ENCODE data around the gene NR2E1. TPM values are rescaled to one million over a fixed set of nuclear protein-coding genes. Genes with fewer than 3 reads are reported as not detected.

Gene NR2E1
- total RNA-seq, 1 experiment from 2014 or later: not detected

DNA sequence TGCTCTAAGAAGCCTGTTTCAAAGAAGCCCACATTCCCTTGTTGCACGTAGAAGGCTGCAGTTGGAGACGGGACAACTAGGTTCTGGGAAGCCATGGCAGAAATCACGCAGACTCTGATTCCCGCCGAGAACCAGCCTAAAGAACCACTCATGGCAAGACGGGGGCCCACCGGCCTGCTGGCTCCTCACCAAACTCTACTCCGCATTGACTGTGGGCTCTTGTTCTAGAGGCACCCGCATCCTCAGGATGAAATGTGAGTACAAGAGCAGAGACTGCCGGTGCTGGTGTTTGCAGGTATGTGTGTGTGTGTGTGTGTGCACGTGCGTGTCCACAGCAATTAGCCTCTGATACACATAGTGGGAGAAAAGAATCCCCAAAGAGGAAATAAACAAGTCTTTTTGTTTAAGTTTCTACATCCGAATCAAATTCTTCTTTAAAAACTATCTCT lies 42.3 kb upstream of the NR2E1 start:
- H3K36me3 ChIP-seq (ENCODE audit: low read depth): no peaks in the 10 kb centered on the region
- no peaks in the 10 kb centered on the region for H3K9me3 ChIP-seq (ENCODE audit: insufficient read depth, low read depth)
- DNase-seq: no peak
- no peaks in the 10 kb centered on the region for H3K27me3 ChIP-seq (ENCODE audit: insufficient read depth, low read depth)
- no peaks in the 10 kb centered on the region for H4K20me1 ChIP-seq (ENCODE audit: insufficient read depth)
- no peak overlapping the region for H3K27ac ChIP-seq
- H3K79me2 ChIP-seq (ENCODE audit: low read depth): no peaks in the 10 kb centered on the region
- intact Hi-C loops (cut with micrococcal nuclease; ENCODE audit: unreplicated experiment): no loop called here
- BruUV-seq (replicated peaks): no TSS peak
- H3K4me3 ChIP-seq: no peak overlapping the region
- no peak for TF ChIP-seq EZH2 (IDR thresholded peaks at IDR 0.05; ENCODE audit: low read depth)
- TF ChIP-seq, protein P1, sequence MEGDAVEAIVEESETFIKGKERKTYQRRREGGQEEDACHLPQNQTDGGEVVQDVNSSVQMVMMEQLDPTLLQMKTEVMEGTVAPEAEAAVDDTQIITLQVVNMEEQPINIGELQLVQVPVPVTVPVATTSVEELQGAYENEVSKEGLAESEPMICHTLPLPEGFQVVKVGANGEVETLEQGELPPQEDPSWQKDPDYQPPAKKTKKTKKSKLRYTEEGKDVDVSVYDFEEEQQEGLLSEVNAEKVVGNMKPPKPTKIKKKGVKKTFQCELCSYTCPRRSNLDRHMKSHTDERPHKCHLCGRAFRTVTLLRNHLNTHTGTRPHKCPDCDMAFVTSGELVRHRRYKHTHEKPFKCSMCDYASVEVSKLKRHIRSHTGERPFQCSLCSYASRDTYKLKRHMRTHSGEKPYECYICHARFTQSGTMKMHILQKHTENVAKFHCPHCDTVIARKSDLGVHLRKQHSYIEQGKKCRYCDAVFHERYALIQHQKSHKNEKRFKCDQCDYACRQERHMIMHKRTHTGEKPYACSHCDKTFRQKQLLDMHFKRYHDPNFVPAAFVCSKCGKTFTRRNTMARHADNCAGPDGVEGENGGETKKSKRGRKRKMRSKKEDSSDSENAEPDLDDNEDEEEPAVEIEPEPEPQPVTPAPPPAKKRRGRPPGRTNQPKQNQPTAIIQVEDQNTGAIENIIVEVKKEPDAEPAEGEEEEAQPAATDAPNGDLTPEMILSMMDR (conservative IDR thresholded peaks at IDR 0.05): no peak
- POLR2A ChIA-PET (ENCODE audit: unreplicated experiment): no interaction called here
- peaks cover 9% of the 10 kb centered on the region for H3K4me1 ChIP-seq (replicated peaks; ENCODE audit: insufficient read depth)
- H3K9me2 ChIP-seq (ENCODE audit: insufficient read depth): no peaks in the 10 kb centered on the region
- H3K4me2 ChIP-seq: no peak overlapping the region
- CTCF ChIA-PET: no interaction called here
- H2AFZ ChIP-seq: no peak overlapping the region
- H3F3A ChIP-seq (ENCODE audit: insufficient read depth, low read depth): no peaks in the 10 kb centered on the region

DNA sequence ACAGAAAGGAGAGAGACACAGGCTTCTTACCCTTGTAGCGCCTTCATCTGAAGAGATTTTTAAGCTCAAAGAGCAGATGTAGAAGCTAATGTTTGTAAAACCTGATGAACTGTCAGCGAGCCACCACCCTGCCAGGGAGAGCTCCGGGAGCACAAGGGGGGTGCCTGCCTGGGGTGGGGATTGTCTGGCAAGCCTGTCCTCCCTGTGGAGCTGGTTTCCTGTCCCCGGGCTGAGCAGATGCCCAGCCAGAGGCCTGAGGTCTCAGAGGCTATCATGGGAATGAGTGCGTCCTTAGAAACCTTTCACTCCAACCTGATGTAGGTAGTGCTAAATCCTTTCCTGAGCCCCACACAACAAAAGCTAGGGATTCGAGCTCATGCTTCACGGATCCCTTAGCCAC lies 41.9 kb upstream of the NR2E1 start:
- no peaks in the 10 kb centered on the region for H3K36me3 ChIP-seq (ENCODE audit: low read depth)
- intact Hi-C loops (cut with micrococcal nuclease; ENCODE audit: unreplicated experiment): no loop called here
- ChIA-PET CTCF (no interaction called here), POLR2A (ENCODE audit: unreplicated experiment) (no interaction called here)
- DNase-seq: peak in 1 of 2 experiments; percentile 5
- H3K9me3 ChIP-seq (ENCODE audit: insufficient read depth, low read depth): no peaks in the 10 kb centered on the region
- no TSS peak for BruUV-seq (replicated peaks)
- H3K4me2 ChIP-seq: no peak overlapping the region
- H3K27ac ChIP-seq: no peak overlapping the region
- no peaks in the 10 kb centered on the region for H3K9me2 ChIP-seq (ENCODE audit: insufficient read depth)
- no peaks in the 10 kb centered on the region for H3F3A ChIP-seq (ENCODE audit: insufficient read depth, low read depth)
- no peak for TF ChIP-seq EZH2 (IDR thresholded peaks at IDR 0.05; ENCODE audit: low read depth)
- TF ChIP-seq, protein P1 (conservative IDR thresholded peaks at IDR 0.05): no peak
- no peak overlapping the region for H2AFZ ChIP-seq
- no peak overlapping the region for H3K4me3 ChIP-seq
- H3K4me1 ChIP-seq (replicated peaks; ENCODE audit: insufficient read depth): peaks cover 9% of the 10 kb centered on the region
- H3K79me2 ChIP-seq (ENCODE audit: low read depth): no peaks in the 10 kb centered on the region
- no peaks in the 10 kb centered on the region for H3K27me3 ChIP-seq (ENCODE audit: insufficient read depth, low read depth)
- H4K20me1 ChIP-seq (ENCODE audit: insufficient read depth): no peaks in the 10 kb centered on the region

DNA sequence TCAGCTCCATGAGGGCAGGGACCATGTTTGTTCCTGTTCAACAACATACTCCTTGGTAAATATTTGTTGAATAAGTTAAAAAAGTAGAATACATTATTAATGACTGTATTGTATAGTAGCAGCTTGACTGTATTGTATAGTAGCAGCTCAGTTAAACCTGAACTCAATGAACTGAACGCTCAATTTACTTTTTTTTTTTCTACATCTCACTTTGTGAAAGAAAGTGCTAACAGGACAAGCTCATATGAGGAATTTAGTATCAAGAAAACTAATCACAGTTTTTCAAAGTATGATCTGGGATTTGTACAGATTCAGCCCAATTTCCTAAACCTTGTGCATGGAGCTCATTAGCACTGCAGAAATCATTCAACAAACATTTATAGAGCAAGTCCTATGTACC lies 38.8 kb upstream of the NR2E1 start:
- H3F3A ChIP-seq (ENCODE audit: insufficient read depth, low read depth): no peaks in the 10 kb centered on the region; the same call in 1 of the 2 replicates
- POLR2A ChIA-PET (ENCODE audit: unreplicated experiment): no interaction called here
- H3K9me2 ChIP-seq (ENCODE audit: insufficient read depth): no peaks in the 10 kb centered on the region
- H3K27me3 ChIP-seq (ENCODE audit: insufficient read depth, low read depth): no peaks in the 10 kb centered on the region
- no TSS peak for BruUV-seq (replicated peaks)
- no peak overlapping the region for H3K4me3 ChIP-seq
- H3K4me1 ChIP-seq (replicated peaks; ENCODE audit: insufficient read depth): peaks cover 26% of the 10 kb centered on the region
- no peak for TF ChIP-seq EZH2 (IDR thresholded peaks at IDR 0.05; ENCODE audit: low read depth)
- TF ChIP-seq, protein P1 (conservative IDR thresholded peaks at IDR 0.05): no peak
- H3K36me3 ChIP-seq (ENCODE audit: low read depth): no peaks in the 10 kb centered on the region
- no peaks in the 10 kb centered on the region for H3K79me2 ChIP-seq (ENCODE audit: low read depth)
- peak overlapping the region; percentile 39; the same call in 1 of the 2 replicates for H3K4me2 ChIP-seq
- no peaks in the 10 kb centered on the region for H3K9me3 ChIP-seq (ENCODE audit: insufficient read depth, low read depth)
- CTCF ChIA-PET: interaction anchor here (0.5 to 0.6 kb wide), 2 partner anchors 8 to 794 kb away, joined by 5 to 8 read pairs; no protein-coding TSS in a partner anchor
- H4K20me1 ChIP-seq (ENCODE audit: insufficient read depth): no peaks in the 10 kb centered on the region
- intact Hi-C loops (cut with micrococcal nuclease; ENCODE audit: unreplicated experiment): no loop called here
- H2AFZ ChIP-seq: no peak overlapping the region
- DNase-seq: no peak
- H3K27ac ChIP-seq: no peak overlapping the region
